Activated CD4-positive, alpha-beta T cell treated with anti-CD3 and anti-CD28 coated beads, Interleukin-2, amount 50 U/mL, for 16 hours (primary cell): ENCODE data around the gene ZNF385D.
"Not testable (repeated sequence)": the region's sequence is repeated elsewhere in the genome, so short reads cannot be mapped to it uniquely, and the experiment has no call there.

Source experiments
- DNase-seq: peaks from one replicate; pipeline ENCODE4 v3.0.0-alpha.2; 2020

ZNF385D gene

DNA sequence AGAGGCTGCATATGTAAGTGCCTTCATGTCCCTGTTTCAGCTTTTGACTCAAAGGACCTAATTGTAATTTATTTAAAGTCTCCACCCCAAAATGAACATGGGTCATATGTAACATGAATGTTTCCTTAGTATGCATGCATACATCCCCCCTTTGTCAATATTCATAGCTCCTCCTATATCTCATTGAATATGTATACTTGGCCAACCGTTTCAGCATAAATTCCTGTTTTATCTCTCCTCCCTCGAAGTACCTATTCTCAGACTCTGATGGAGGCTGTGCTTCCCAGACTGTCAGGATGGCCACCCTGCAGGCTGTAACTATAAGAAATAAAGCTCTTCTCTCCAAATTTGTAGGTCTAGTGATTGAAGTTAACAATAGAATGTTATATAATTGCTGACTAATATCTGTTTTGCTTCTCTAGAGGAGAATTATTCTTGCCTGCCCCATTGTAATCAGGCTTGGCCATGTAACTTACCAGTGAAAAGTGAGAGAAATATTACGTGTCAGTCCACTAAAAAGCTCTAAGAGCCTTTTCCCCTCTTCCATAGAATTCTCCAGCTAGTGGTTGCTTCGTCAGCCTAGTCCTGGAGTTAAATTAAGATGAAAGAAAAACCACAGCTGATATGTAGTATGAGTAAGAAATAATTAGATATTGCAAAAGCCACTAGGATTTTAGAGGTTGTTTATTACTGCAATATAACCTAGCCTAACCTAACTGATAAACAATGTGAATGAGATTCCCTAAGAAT, 245.1 kb downstream of the ZNF385D start:
- DNase-seq: no peak

DNA sequence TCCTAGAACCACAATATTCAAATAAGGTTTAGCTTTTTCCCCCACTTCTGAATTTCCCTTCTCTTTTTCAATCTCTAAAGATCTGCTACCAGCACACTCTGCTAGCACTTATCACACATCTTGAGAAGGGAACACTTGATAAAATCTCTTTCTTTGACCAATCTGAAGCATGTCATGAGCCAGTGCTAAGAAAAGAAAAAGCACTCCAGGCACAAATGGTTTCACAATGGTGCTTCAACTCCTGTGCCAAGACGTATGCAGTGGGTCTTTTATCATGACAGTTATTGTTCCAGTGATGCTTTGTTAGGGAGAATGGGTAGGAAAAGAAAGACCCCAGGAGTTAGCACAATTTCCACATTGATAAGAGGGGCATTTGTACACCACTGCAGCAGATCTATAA, 248.4 kb downstream of the ZNF385D start:
- DNase-seq: no peak

DNA sequence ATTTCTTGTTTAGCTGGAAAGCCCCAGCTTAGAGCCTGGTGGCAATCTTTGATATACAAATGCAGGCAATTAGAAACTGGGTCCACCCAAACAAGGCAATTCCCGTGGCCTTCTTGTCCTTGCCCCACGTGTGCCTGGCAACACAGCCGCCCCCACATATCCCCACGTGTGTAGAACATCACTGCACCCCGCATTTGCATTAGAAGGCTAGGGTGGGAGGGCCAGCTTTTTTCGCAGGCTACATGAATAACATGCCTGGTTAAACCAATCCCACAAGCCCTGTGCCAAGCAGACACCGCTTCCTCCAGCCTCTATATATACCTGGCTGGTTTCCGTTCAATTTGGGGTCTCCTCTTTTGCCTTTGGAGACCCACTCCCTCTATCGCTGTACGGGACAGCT, 250.2 kb downstream of the ZNF385D start:
- no peak for DNase-seq

DNA sequence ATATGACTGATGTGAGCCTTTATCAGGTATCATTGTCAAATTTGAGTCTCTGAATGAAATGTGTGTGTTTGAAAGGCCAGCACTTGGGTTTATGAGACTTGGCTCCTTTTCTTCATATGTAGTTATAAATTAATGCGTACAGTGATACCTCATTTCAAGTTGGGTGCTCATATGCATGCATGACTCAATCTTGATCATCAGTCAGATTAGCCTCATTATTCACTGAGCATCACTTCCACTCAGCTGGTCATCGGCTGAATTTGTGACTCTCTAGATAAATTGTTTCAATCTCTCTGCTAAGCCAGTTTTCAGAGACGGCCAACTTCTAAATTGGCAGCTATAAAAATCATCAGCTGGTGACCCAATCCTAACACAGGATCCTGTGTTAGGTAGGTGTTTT, 260.3 kb downstream of the ZNF385D start:
- DNase-seq: not testable (repeated sequence)

DNA sequence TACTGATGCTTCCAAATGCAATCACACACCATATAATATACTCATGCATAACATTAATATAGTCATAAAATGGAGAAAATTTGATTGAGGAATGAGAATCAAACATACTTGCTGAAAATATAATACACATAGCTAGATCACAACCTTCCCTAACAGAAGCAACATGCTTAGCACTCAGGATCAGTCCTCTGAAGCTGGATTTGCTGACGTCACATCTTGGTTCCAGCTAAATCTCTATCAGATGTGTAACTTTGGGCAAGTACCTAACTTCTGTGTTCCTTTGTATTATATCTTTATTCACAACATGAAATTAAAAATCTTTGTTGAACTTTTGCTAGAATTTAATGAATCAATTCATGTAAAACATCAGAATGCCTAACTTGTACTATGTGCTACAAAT, 263.5 kb downstream of the ZNF385D start:
- no peak for DNase-seq

DNA sequence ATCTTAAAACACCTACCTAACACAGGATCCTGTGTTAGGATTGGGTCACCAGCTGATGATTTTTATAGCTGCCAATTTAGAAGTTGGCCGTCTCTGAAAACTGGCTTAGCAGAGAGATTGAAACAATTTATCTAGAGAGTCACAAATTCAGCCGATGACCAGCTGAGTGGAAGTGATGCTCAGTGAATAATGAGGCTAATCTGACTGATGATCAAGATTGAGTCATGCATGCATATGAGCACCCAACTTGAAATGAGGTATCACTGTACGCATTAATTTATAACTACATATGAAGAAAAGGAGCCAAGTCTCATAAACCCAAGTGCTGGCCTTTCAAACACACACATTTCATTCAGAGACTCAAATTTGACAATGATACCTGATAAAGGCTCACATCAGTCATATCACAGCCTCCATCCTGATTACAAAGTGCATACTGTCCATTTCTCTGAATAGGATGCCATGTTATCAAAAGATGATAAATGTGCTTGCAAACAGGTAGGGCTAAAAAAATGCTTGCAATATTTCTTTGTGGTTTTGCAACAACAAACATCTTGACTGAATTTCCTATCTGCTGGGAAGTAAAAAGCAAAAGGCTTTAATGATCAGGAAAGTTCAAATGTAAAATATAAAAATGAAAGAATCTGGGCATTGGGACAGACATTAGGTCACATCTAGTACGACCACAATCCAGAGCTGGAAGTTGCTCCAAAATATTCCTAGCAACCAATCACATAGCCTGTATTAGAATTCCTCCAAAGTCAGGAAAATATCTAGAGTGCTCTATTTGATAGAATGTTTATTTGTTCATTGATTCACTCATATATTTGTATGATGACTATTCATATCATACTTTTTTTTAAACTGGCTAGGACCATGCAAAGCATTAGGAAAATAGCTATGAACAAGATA, 264.7 kb downstream of the ZNF385D start:
- DNase-seq: not testable (repeated sequence)

DNA sequence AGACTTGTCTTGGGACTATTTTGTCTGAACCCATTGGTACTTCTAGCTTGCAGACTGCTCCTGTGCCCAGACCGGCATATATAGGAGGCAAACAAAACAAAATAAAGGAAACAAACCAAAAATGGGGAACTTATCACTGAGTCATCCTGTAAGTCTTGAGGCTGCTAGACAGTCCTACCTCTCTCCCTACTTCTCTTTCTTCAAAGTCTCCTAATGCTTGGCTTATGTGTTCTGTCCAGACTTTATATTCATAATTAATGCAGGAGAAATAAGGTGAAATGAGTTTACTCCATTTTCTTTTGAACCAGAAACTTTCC, 266.2 kb downstream of the ZNF385D start:
- no peak for DNase-seq

DNA sequence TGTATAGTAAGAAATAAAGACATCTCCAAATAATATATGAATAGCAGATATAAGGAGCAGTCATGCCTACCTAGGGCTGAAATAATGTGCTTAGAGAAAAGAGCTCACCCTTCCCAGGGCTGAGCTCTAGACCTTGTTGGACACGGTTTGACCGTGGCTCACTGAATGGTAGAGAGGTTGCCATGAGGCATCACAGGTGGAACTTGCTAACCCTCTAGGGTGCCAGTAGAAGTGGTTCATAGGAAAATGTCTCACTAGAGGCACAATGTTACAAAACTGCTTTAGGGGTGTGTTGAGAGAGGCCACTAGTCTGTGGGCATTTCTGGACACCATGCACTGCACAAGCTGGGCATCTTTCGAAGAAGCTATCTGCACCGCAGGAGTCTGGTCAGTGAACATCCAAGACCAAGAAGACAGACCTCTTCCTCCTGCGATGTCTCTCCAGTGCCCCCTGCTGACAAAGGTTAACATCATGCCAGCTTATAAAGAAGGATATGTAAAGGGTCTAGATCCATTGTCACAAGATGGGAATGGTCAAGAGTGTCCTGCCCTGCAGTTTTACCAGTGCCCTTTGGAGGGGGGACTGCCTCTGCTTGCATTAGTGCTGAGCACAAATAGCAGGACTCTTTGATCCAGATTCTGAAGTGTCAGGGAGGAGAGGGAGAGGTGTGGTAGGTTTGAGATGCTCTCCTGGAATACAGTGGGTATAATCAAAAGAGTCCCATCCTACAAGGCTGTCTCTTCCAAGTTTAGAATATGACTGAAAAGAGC, 266.8 kb downstream of the ZNF385D start:
- DNase-seq: peak; percentile 17

DNA sequence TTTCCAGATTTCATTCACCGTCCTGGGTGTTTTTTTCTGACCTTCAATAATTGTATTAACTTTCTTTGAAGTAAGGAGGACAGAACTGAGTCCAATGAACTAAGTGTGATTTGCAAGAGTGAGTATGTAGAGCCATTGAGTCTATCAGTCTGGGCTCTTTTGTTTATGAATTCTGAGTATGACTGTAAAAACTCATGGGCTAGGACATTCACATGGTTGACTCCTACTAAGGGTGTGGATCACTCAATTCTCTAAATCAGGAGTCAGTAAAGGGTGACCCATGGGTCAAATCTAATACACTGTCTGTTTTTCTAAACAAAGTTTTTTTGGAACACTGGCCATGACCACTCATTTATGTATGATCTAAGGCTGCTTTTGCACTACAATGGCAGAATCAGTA, 269.0 kb downstream of the ZNF385D start:
- no peak for DNase-seq

DNA sequence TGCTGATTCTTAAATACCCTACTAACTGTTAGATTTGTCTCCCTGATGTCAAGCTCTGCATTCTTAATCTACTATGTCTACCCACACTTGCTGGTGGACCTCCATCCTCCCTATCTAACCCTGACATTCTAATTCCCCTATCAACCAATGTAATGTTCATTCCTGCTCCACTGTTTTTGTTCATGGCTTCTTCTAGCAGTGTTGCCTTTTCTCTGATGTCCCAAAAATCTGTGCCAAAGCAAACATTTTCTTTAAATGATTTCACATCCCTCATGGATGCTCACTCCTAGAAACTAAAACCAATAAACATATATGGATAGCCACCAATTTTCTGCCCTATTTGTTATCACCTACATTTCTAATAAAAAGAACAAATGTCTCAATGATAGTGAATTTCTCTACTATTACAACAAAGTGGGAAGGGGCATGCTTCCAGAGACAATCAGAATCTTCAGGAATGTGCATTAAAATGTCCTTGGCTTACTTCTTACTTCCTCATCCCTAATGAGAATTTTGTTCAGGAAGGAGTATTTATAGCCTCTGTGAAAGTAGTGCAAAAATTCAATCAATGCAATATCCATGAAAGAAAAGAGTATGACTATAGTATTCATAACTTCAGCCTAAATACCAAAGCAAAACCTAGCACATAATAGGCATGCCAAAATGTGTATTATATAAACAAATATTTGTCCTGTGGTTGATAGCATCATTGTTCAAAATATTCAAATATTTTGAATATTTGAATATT, 273.3 kb downstream of the ZNF385D start:
- no peak for DNase-seq

DNA sequence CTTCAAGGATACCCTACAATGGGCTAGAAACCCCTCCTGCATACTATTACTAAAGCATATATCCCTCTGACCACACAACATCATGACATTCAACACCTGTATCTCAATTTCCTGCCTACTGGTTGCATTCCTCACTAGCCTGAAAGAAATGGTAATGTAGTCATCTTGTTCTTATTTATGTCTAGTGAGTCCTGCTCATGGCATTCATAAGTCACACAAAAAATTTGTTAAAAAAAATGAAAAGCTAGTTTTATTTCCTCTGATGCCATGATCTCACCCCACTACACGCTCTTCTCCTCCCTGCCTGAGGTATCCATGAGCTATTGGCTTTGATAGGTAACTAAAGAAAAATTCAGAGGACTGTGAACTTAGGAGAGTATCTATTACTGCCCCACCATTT, 284.5 kb downstream of the ZNF385D start:
- DNase-seq: no peak

DNA sequence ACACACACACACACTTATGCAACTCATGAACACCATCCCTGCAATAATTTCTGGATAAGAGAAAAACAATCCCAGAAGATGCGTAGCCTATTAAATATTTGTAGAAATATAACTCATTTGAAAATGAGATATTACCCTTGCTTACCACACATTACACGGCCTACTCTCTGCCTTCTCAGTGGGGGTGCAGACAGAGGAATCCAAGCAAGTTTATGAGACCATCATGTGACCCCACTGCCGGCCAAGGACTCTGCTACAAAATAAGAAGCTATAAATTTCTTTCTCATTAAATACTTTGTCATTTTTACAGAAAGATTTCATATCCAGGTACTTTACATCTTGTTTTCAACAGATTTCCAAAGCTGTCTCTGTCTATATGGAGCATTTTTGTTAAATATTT, 286.3 kb downstream of the ZNF385D start:
- DNase-seq: no peak

DNA sequence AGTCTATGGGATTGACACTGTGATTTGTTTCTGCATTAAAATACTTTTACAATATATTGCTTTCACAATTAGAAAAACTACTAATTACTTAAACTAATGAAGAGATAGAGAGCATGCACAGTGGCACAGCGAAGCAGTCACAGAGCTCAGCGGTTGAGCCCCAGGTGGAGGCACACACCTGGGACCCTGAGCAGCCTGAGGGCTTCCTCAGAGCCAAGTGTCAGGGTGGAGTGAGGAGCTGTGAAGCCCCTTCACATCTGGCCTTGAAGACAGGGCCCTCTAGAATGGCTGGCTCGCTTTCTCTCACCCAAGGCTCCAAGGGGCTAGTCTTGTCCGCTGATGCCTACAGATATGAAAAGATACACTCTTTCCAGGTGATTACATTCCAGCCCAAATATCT, 287.7 kb downstream of the ZNF385D start:
- DNase-seq: no peak

DNA sequence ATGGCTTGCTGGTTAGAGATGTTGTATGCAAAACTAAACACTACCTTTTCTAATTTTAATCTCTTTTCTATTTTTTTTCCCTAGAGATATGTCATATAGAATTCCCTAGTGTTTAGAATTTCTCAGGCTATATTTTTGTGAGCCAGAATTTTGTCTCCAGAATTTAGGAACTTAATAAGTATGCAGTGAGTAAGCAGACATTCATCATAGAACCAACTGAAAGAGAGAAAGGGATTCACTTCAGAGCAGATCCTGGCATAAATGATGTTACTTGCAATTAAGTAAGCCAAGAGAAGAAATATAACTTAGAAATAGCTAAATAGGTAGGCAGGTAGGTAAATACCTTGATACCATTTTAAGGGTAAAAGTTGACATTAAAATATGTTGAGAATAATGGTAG, 288.9 kb downstream of the ZNF385D start:
- no peak for DNase-seq

DNA sequence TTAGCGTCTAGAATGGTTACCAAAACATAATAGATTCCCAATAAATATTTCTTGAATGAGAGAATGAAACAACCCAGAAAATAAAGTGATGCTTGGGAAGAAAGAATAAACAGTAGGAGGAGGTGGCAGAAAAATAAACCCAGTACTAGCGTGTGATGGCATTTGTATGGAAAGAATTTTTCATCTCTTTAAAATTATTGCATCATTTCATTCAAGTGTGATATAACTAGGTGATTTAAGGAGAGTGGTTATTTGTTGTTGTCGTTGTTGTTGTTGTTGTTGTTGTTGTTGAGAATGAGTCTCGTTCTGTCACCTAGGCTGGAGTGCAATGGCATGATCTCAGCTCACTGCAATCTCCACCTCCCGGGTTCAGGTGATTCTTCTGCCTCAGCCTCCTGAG, 293.9 kb downstream of the ZNF385D start:
- DNase-seq: no peak

DNA sequence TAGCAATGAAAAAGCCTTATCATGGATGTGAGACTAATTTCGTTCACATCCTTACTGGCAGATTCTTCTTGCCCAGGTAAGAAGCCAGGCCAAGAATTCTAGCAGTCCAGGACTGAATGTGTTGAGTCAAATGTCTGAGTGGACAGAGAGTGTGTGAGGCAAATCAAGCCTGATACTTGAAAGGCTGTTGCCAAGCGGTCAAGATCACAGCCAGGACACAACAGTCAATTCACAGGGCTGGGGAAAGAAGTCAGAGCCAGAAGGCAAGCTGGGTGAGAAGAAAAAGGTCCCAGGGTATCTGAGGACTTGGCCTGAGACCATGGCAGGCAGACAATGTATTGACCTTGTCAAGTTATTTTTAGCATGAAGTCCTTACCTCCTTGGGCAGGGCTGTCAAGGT, 301.3 kb downstream of the ZNF385D start:
- DNase-seq: no peak

DNA sequence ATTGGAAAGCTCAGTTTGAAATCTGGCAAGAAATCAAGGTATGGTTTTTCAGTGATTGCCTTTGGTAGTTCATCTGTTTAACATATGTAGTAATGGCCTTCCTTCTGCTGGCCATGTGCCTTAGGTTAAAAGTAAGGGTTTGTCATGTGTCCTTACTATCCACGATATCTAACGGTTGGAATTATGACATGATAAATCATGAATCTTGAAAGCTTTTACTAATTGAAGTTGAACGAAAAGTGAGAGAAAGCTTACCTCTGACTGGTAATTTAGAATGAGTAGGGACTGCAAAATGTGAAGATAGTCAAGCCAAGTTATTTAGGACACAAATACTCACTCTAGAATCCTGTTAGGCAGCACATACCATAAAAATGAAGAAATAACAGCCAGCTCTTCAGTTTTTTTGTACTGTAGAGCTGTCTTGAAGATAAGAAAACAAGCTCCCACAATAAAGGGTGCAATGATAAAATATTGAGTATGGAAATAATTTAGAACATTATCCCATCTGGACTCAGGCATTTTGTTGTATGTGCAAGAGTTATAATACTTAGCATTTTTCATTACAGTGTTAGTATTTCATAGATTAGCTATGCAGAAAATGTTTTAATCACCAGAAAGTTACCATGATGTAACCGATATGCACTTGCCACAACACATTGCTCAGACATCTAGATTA, 303.4 kb downstream of the ZNF385D start:
- DNase-seq: no peak

DNA sequence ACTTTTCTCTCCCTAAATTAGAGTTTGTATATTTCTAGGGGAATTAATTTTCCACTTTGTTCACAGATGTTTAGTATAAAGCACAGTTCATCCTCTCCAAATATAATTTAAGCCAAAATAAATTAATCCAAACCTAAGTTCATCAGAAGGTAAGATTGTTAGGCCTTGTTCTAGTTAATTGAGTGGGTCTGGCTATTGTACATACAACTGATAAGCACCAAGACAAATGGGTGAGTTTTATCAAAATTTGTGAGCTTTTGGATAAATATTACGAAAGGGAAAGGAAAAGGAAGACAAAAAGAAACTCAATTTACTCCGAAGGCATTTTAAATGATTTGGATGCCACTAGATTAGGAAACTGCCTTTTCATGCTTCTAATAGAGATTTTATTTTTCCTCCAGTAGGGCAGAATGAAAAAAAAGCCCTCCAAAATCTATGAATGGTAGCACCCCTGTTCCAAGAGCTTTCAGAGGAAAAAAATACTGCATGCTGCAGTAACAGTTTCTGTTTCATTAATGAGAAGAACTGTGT, 304.0 kb downstream of the ZNF385D start:
- DNase-seq: no peak

DNA sequence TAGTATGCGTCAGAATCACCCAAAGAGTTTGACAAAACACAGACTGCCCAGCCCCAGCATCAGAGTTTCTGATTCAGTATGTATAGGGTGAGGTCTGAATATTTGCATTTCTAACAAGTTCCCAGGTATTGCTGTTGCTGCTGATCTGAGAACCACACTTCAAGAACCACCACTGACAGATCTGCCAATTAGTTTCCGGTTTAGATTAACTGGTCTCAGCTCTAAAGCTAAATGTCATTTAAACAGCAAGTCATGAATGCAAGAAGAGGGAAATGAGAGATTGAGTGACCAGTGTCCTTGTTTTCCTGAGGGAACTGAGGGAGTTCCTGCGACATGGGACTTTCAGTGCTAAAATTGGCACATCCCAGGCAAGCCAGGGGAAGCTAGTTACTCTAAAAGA, 305.0 kb downstream of the ZNF385D start:
- no peak for DNase-seq

DNA sequence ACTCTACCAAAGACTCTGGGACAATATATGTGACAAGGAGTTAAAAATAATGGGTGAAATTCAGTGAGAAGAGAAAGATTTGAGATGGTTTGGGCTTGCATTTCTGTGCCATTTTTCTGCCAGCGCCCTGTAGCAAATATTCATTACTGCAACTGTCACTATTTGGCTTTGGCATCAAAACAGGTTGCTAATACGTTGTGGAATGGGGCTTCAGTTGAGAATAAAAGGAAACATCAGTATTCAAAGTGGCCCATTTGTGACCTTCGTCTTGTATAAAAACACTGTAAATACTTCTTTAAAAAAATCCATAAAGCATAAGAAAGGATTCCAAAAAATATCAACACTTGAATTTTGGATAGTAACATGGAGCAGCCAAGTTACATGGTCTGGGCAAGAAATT, 309.2 kb downstream of the ZNF385D start:
- DNase-seq: no peak

DNA sequence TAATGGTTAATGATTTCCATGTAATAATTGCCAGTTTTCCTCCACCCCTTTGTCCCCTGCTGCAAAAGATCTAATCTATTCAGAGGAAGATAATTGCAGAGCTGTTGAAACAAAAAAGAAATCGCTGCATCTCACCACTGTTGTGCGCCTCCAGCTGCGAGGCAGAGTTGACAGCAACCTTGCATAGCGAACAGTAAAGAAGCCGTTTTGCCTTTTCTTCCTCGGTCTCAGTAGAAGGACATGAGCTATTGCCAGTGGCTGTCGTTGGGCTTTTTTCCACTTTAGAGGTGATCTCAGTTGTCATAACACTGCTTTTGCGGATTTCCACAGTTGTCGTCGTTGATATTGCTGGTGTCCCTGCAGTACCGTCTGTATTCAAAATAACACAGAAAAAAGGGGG, 314.2 kb downstream of the ZNF385D start:
- no peak for DNase-seq

DNA sequence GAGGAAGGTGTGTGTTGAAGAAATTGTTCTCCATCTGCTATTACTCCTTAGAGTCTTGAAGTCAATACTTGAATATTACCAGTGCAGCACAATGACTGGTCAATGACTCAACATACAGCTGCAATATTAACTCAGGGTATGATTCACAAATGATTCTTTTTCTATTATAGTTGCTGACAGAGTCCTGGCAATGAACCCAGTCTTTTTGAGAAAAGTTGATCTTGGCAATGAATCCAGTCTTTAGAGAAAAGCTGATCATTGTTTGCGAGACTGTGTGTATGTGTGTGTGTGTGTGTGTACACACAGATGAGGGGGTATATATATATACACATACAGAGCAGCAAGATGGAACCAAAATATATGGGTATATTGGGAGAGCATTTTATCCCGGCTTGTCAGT, 315.1 kb downstream of the ZNF385D start:
- DNase-seq: no peak
